GM21619 (cell line): ENCODE measurements around the gene LRFN2.

Source experiments
- ATAC-seq: cut with Tn5 transposase; IDR thresholded peaks from one replicate; pipeline ENCODE4 v1.9.1; 2021; ENCODE audit not compliant: unreplicated experiment

The LRFN2 gene

GRCh38 chr6:40520084-40520483 lies 67.1 kb downstream of the LRFN2 start:
- ATAC-seq: no peak

GRCh38 chr6:40517654-40518053 lies 69.5 kb downstream of the LRFN2 start:
- ATAC-seq: no peak

GRCh38 chr6:40516429-40516828 lies 70.7 kb downstream of the LRFN2 start:
- no peak for ATAC-seq

GRCh38 chr6:40512340-40512739 lies 74.8 kb downstream of the LRFN2 start:
- ATAC-seq: no peak

- no peak for ATAC-seq
These were observed 75.3 kb downstream of the LRFN2 start for GRCh38 chr6:40511884-40512283.

- ATAC-seq: no peak
These were observed 76.7 kb downstream of the LRFN2 start for GRCh38 chr6:40510442-40510841.

GRCh38 chr6:40509716-40510260 lies 77.4 kb downstream of the LRFN2 start:
- ATAC-seq: no peak

GRCh38 chr6:40509086-40509485 lies 78.1 kb downstream of the LRFN2 start:
- no peak for ATAC-seq

- no peak for ATAC-seq
These were observed 80.2 kb downstream of the LRFN2 start for GRCh38 chr6:40506954-40507353.

GRCh38 chr6:40505191-40505810 lies 81.9 kb downstream of the LRFN2 start:
- no peak for ATAC-seq

GRCh38 chr6:40504274-40504673 lies 82.9 kb downstream of the LRFN2 start:
- ATAC-seq: no peak

GRCh38 chr6:40500227-40500626 lies 86.9 kb downstream of the LRFN2 start:
- ATAC-seq: no peak

- no peak for ATAC-seq
These were observed 87.9 kb downstream of the LRFN2 start for GRCh38 chr6:40499215-40499614.

- ATAC-seq: no peak
These were observed 89.0 kb downstream of the LRFN2 start for GRCh38 chr6:40498148-40498547.

GRCh38 chr6:40492187-40492586 lies 95.0 kb downstream of the LRFN2 start:
- no peak for ATAC-seq

- no peak for ATAC-seq
These were observed 96.7 kb downstream of the LRFN2 start for GRCh38 chr6:40490508-40490907.

- ATAC-seq: no peak
These were observed 97.4 kb downstream of the LRFN2 start for GRCh38 chr6:40489798-40490197.

- no peak for ATAC-seq
These were observed 100.6 kb downstream of the LRFN2 start for GRCh38 chr6:40486576-40486975.

GRCh38 chr6:40485795-40486194 lies 101.4 kb downstream of the LRFN2 start:
- no peak for ATAC-seq

- ATAC-seq: no peak
These were observed 101.9 kb downstream of the LRFN2 start for GRCh38 chr6:40485300-40485699.

- no peak for ATAC-seq
These were observed 103.1 kb downstream of the LRFN2 start for GRCh38 chr6:40484066-40484465.

- no peak for ATAC-seq
These were observed 104.6 kb downstream of the LRFN2 start for GRCh38 chr6:40482532-40482931.

- ATAC-seq: no peak
These were observed 106.5 kb downstream of the LRFN2 start for GRCh38 chr6:40480678-40481077.
